Naive thymus-derived CD8-positive, alpha-beta T cell (primary cell): ENCODE data around the gene ACOT6. TPM values are rescaled to one million over a fixed set of nuclear protein-coding genes. Genes with fewer than 3 reads are reported as not detected.
"Not testable (repeated sequence)": the region's sequence is repeated elsewhere in the genome, so short reads cannot be mapped to it uniquely, and the experiment has no call there.

ENCODE experiments used
- ATAC-seq, 2 donors: fragments of 150-1000 bp; cut with Tn5 transposase in 1 of 2; sonication (Bioruptor Pico), chemical (Tn5 transposase) in 1 of 2; 1 replicate in 1 of 2; 2 replicates in 1 of 2; pipeline ENCODE4 v1.10.0; 2021; ENCODE audit warnings: mild to moderate bottlenecking in 2 of 2, moderate library complexity in 2 of 2
- POLR2A ChIA-PET: fragments of 350-600 bp; sonication (Branson Sonifier 250); formaldehyde crosslinking; loops from one replicate; lab custom pipeline; 2021; ENCODE audit warnings: antibody characterized with exemption; lab: Charles Lee
- DNase-seq, 10 donors: peaks; one replicate each; pipeline versions ENCODE4 v3.0.0 to v3.0.0-alpha.2; 2020 to 2022
- H3K27ac Mint-ChIP-seq, 10 donors: one replicate each; pipeline ENCODE4 v1.8.0; 2020 to 2022; ENCODE audit warnings: mild to moderate bottlenecking in 10 of 10, mixed read lengths in 10 of 10, moderate library complexity in 4 of 10, inconsistent platforms in 1 of 10
- H3K27me3 Mint-ChIP-seq, 5 donors: one replicate each; pipeline ENCODE4 v1.8.0; 2021 to 2022; ENCODE audit warnings: mixed read lengths in 5 of 5
- H3K36me3 Mint-ChIP-seq, 3 donors: one replicate each; pipeline ENCODE4 v1.8.0; 2020 to 2022; ENCODE audit warnings: mixed read lengths in 3 of 3, mild to moderate bottlenecking in 2 of 3, inconsistent platforms in 1 of 3
- H3K4me1 Mint-ChIP-seq, 4 donors: one replicate each; pipeline ENCODE4 v1.8.0; 2021 to 2022; ENCODE audit warnings: mixed read lengths in 4 of 4
- H3K4me3 Mint-ChIP-seq, 10 donors: one replicate each; pipeline ENCODE4 v1.8.0; 2020 to 2022; ENCODE audit warnings: mild to moderate bottlenecking in 10 of 10, mixed read lengths in 10 of 10, moderate library complexity in 6 of 10, inconsistent platforms in 1 of 10
- H3K9me3 Mint-ChIP-seq, 9 donors: one replicate each; pipeline ENCODE4 v1.8.0; 2020 to 2022; ENCODE audit warnings: mixed read lengths in 9 of 9, mild to moderate bottlenecking in 3 of 9, inconsistent platforms in 1 of 9, moderate library complexity in 1 of 9
- polyA plus RNA-seq, 3 donors: library from polyadenylated mRNA; unstranded; fragments of 300-500 nt; fragmentation: Illumina TruSeq; gene quantifications; one replicate each; pipeline ENCODE4 v1.2.3, GENCODE V29; 2021
- total RNA-seq, 8 experiments: library from RNA in 2 of 8; stranded (reverse) in 2 of 8; gene quantifications; one replicate each; pipeline ENCODE4 v1.2.3 and lab custom pipeline; 2021 to 2026

The ACOT6 gene
- total and polyA plus RNA-seq, 5 experiments from 2014 or later, result not detected

- H3K4me1 Mint-ChIP-seq, result peaks cover 4 to 15% (median 10%) of the 10 kb centered on the region in 4 donors
- H3K27me3 Mint-ChIP-seq, H3K4me3 Mint-ChIP-seq, ATAC-seq, H3K27ac Mint-ChIP-seq, POLR2A ChIA-PET, DNase-seq, H3K9me3 Mint-ChIP-seq: not testable (repeated sequence)
- H3K36me3 Mint-ChIP-seq, result peaks cover 5 to 41% (median 5%) of the 10 kb centered on the region in 3 donors
Observed at GRCh38 chr14:73573740-73574139, 38.6 kb upstream of the ACOT6 start.

GRCh38 chr14:73574251-73574650 is 38.1 kb upstream of the ACOT6 start:
- H3K4me1 Mint-ChIP-seq, result peaks cover 2 to 11% (median 8%) of the 10 kb centered on the region in 4 donors
- H3K4me3 Mint-ChIP-seq, DNase-seq, POLR2A ChIA-PET, H3K9me3 Mint-ChIP-seq, H3K27ac Mint-ChIP-seq, ATAC-seq, H3K27me3 Mint-ChIP-seq: not testable (repeated sequence)
- peaks cover 5 to 41% (median 5%) of the 10 kb centered on the region in 3 donors for H3K36me3 Mint-ChIP-seq

DNA sequence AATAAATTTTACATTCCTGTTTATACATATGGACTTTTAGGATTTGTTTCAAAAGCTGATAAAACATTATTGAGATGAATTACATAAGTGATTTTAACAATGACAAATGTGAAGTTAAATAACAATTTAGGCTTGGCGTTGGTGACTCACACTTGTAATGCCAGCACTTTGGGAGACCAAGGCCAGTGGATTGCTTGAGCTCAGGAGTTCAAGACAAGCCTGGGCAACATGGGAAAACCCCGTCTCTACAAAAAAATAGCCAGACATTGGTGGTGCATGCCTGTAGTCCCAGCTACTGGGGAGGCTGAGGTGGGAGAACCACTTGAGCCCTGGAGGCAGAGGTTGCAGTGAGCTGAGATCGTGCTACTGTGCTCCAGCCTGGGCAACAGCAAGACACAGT is 35.9 kb upstream of the ACOT6 start:
- ATAC-seq, result no peak
- no peak for DNase-seq
- no peak overlapping the region for H3K27ac Mint-ChIP-seq
- no peak overlapping the region for H3K4me3 Mint-ChIP-seq
- no peaks in the 10 kb centered on the region for H3K27me3 Mint-ChIP-seq
- no peaks in the 10 kb centered on the region for H3K9me3 Mint-ChIP-seq
- peaks cover 0 to 2% (median 0%) of the 10 kb centered on the region in 4 donors for H3K4me1 Mint-ChIP-seq
- POLR2A ChIA-PET, result no interaction called here
- peaks cover 5 to 57% (median 11%) of the 10 kb centered on the region in 3 donors for H3K36me3 Mint-ChIP-seq

- H3K27ac Mint-ChIP-seq, DNase-seq, H3K4me3 Mint-ChIP-seq, H3K27me3 Mint-ChIP-seq, ATAC-seq, H3K4me1 Mint-ChIP-seq, H3K9me3 Mint-ChIP-seq: not testable (repeated sequence)
- peaks cover 5 to 56% (median 11%) of the 10 kb centered on the region in 3 donors for H3K36me3 Mint-ChIP-seq
- POLR2A ChIA-PET, result interaction anchor here (1.3 kb wide), 1 partner anchor 8 kb away, joined by 3 read pairs; the partner anchor contains the start of gene ACOT2
Observed at GRCh38 chr14:73577214-73577613, 35.1 kb upstream of the ACOT6 start.

DNA sequence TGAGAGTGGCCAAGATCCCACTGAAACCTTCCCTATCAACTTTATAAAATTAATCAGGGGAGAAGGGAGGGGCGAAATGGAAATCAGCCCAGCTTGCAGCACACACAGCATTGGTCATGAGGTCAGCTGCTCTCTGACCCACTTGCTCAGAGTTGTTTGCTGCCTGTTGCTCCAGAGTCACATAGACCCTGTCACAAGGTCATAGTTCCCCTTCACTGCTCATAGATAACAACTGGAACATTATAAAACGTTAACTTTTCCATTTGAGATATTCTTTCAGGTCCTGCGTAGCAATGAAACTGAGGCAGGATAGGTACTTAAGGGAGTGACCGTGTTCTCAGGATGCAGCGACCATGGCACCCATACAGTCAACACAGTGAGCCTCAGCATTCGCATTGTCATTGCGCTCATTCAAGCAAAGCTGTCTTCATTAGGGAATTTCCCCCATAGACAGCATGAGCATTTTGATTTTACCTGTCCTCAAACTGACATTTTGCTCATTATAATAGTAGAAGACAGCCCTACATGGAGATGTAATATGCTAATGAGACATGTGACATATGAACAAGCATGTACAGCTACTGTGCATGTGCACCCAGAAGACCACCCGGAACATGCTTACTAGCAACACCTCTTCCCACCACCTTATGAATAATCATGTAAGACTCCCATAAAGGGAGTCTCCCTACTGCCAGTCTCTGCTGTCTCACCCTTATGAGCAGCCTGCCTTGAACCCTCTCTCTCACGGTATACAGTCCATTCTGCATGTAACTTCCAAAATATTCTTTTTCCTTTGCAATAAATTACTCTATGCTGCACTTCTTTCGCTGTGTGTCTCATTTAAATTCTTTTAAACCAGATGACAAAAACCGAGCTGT is 30.0 kb upstream of the ACOT6 start:
- POLR2A ChIA-PET, ATAC-seq, H3K4me1 Mint-ChIP-seq, H3K27ac Mint-ChIP-seq, H3K4me3 Mint-ChIP-seq, H3K27me3 Mint-ChIP-seq, H3K9me3 Mint-ChIP-seq, DNase-seq: not testable (repeated sequence)
- H3K36me3 Mint-ChIP-seq, result peaks cover 0 to 30% (median 6%) of the 10 kb centered on the region in 3 donors

DNA sequence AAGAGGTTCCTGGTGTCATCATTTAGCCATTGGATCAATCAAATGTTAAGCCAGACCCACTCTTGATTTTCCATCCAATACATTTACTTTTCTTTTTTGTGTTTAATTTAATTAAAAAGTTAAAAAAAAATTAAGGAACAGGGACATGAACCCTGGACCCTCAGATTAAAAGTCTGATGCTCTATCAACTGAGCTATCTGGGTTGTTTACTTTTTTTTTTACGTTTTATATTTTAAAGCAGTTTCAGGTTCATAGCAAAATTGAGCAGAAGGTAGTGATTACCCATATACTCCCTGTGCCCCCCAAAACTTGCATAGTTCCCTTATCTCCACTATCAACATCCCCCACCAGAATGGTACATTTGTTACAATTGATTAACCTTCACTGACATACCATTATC is 23.6 kb upstream of the ACOT6 start:
- no peaks in the 10 kb centered on the region for H3K27me3 Mint-ChIP-seq
- peaks cover 0 to 6% (median 0%) of the 10 kb centered on the region in 3 donors for H3K36me3 Mint-ChIP-seq
- peaks cover 2 to 24% (median 7%) of the 10 kb centered on the region in 4 donors for H3K4me1 Mint-ChIP-seq
- no peak for ATAC-seq
- no peak overlapping the region for H3K4me3 Mint-ChIP-seq
- POLR2A ChIA-PET, result interaction anchor here (1.2 kb wide), 1 partner anchor 80 kb away, joined by 4 read pairs; no protein-coding TSS in a partner anchor
- DNase-seq, result no peak
- H3K9me3 Mint-ChIP-seq, result no peaks in the 10 kb centered on the region
- H3K27ac Mint-ChIP-seq, result peak overlapping the region in 1 of 10 donors; percentile 12

DNA sequence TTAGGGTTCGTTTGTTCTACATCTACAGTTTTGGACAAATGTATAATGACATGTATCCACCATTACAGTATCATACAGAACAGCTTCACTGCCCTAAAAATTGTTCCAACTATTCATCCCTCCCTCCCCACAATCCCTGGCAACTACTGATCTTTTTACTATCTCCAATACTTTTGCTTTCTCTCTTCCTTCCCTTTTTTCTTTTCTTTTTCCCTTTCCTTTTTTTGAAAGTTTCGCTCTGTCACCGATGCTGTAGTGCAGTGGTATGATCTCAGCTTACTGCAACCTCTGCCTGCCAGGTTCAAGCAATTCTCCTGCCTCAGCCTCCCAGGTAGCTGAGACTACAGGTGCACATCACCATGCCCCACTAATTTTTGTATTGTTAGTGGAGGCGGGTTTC is 23.2 kb upstream of the ACOT6 start:
- Mint-ChIP-seq H3K4me1 (peaks cover 5 to 25% (median 7%) of the 10 kb centered on the region in 4 donors), H3K4me3 (peak overlapping the region in 3 of 10 donors; percentile 28 to 84 (median 75)), H3K27ac (peak overlapping the region in 1 of 10 donors; percentile 12), H3K9me3 (no peaks in the 10 kb centered on the region), H3K36me3 (peaks cover 0 to 6% (median 0%) of the 10 kb centered on the region in 3 donors), H3K27me3 (no peaks in the 10 kb centered on the region)
- POLR2A ChIA-PET, result interaction anchor here (1.2 to 3.7 kb wide), 2 partner anchors 24 to 81 kb away, joined by 4 to 40 read pairs; partner anchors contain the start of gene ACOT6
- ATAC-seq (no peak), DNase-seq (no peak)

- peak overlapping the region in 5 of 10 donors; percentile 73 to 88 (median 81) for H3K4me3 Mint-ChIP-seq
- ATAC-seq, H3K9me3 Mint-ChIP-seq, DNase-seq, H3K27me3 Mint-ChIP-seq, H3K36me3 Mint-ChIP-seq: not testable (repeated sequence)
- peak overlapping the region in 1 of 10 donors; percentile 65 for H3K27ac Mint-ChIP-seq
- peaks cover 5 to 25% (median 7%) of the 10 kb centered on the region in 4 donors for H3K4me1 Mint-ChIP-seq
- POLR2A ChIA-PET, result interaction anchor here (0.8 to 3.7 kb wide), 2 partner anchors 22 to 27 kb away, joined by 3 to 40 read pairs; partner anchors contain the start of gene ACOT6
Observed at GRCh38 chr14:73590673-73591004, 21.7 kb upstream of the ACOT6 start.

DNA sequence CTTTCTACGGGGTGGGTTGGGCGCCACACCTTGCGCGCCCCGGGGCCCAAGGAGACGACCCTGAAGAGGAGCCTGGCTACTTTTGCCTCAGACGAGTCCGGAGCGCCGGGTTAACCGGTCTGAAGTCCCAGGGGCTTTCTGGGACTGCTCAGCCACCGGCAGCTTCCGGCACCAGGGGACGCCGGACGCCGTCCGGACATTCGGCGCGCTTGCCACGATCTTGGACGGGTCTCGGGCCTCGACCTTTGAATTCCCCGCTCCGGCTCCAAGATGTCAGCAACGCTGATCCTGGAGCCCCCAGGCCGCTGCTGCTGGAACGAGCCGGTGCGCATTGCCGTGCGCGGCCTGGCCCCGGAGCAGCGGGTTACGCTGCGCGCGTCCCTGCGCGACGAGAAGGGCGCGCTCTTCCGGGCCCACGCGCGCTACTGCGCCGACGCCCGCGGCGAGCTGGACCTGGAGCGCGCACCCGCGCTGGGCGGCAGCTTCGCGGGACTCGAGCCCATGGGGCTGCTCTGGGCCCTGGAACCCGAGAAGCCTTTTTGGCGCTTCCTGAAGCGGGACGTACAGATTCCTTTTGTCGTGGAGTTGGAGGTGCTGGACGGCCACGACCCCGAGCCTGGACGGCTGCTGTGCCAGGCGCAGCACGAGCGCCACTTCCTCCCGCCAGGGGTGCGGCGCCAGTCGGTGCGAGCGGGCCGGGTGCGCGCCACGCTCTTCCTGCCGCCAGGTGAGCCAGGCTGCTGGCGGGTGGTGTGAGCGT is 20.4 kb upstream of the ACOT6 start, which contains the start of gene ACOT4:
Gene ACOT4 (plus strand): TSS at position 184 of the 760 bp plus-strand sequence. CDS start 87 bp downstream, at position 271.
- DNase-seq (peak; percentile 21 to 71 (median 55)), ATAC-seq (peak; percentile 87 to 88)
- POLR2A ChIA-PET, result interaction anchor here (0.7 to 3.7 kb wide), 9 partner anchors 13 to 1153 kb away, joined by 3 to 40 read pairs (median 3); partner anchors contain the start of genes ACOT2, ACOT6 and RIOX1
- Mint-ChIP-seq H3K27me3 (no peaks in the 10 kb centered on the region), H3K4me3 (peak within 1 kb of the TSS; percentile 68 to 88 (median 78)), H3K27ac (peak within 1 kb of the TSS in 9 of 10 donors; percentile 48 to 89 (median 65)), H3K36me3 (no peaks in the 10 kb centered on the region), H3K4me1 (peaks cover 5 to 25% (median 7%) of the 10 kb centered on the region in 4 donors), H3K9me3 (no peaks in the 10 kb centered on the region)

- no peak for ATAC-seq
- POLR2A ChIA-PET, result no interaction called here
- no peak overlapping the region for H3K27ac Mint-ChIP-seq
- H3K4me1 Mint-ChIP-seq, result peaks cover 4 to 19% (median 6%) of the 10 kb centered on the region in 4 donors
- H3K36me3 Mint-ChIP-seq, result no peaks in the 10 kb centered on the region
- H3K9me3 Mint-ChIP-seq, result no peaks in the 10 kb centered on the region
- no peak for DNase-seq
- H3K27me3 Mint-ChIP-seq, result no peaks in the 10 kb centered on the region
- H3K4me3 Mint-ChIP-seq, result no peak overlapping the region
Observed at GRCh38 chr14:73594491-73594890, 17.8 kb upstream of the ACOT6 start.

- no peak for ATAC-seq
- no peak for DNase-seq
- Mint-ChIP-seq H3K9me3 (no peaks in the 10 kb centered on the region), H3K27me3 (no peaks in the 10 kb centered on the region), H3K27ac (no peak overlapping the region), H3K4me3 (no peak overlapping the region), H3K36me3 (no peaks in the 10 kb centered on the region), H3K4me1 (peaks cover 0 to 2% (median 0%) of the 10 kb centered on the region in 4 donors)
- POLR2A ChIA-PET, result interaction anchor here (1.3 kb wide), 1 partner anchor 13 kb away, joined by 4 read pairs; the partner anchor contains the start of gene ACOT6
Observed at GRCh38 chr14:73599499-73599898, 12.8 kb upstream of the ACOT6 start.

DNA sequence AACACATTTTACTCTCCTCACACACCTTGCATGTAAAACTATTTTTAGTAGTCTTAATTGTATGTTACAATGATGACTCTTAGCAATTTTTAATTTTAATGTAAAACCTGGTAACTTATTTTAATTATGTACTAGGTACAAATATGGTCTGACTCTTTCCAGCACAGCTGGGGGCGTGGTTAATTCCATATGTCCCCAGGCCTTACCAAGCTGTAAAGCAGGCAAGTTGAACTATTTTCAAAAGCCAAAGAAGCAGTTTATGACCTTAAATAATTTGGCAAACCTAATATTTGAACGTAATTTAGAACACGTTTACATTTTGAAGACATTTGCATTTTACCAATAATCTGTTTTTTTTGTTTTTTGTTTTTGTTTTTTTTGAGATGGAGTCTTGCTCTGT is 9.3 kb upstream of the ACOT6 start:
- Mint-ChIP-seq H3K4me1 (peaks cover 0 to 2% (median 0%) of the 10 kb centered on the region in 4 donors), H3K27me3 (no peaks in the 10 kb centered on the region), H3K27ac (no peak overlapping the region), H3K4me3 (no peak overlapping the region), H3K36me3 (peaks cover 0 to 5% (median 0%) of the 10 kb centered on the region in 3 donors), H3K9me3 (no peaks in the 10 kb centered on the region)
- DNase-seq, result no peak
- no peak for ATAC-seq
- POLR2A ChIA-PET, result no interaction called here
